ENCODE measurements around the gene GALNT6.

The GALNT6 gene

GRCh38 chr12:51419425-51420193 is 28.4 kb upstream of the GALNT6 start:
- TF ChIP-seq, protein P1, sequence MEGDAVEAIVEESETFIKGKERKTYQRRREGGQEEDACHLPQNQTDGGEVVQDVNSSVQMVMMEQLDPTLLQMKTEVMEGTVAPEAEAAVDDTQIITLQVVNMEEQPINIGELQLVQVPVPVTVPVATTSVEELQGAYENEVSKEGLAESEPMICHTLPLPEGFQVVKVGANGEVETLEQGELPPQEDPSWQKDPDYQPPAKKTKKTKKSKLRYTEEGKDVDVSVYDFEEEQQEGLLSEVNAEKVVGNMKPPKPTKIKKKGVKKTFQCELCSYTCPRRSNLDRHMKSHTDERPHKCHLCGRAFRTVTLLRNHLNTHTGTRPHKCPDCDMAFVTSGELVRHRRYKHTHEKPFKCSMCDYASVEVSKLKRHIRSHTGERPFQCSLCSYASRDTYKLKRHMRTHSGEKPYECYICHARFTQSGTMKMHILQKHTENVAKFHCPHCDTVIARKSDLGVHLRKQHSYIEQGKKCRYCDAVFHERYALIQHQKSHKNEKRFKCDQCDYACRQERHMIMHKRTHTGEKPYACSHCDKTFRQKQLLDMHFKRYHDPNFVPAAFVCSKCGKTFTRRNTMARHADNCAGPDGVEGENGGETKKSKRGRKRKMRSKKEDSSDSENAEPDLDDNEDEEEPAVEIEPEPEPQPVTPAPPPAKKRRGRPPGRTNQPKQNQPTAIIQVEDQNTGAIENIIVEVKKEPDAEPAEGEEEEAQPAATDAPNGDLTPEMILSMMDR (IDR thresholded peaks at IDR 0.05; ENCODE audit: extremely low read depth, insufficient read depth, missing control alignments) = no peak
- in situ Hi-C loops (cut with MboI; ENCODE audit: low pct_unique_long_range_greater_than_20kb, low sequenced_read_pairs, unreplicated experiment) = loop anchor here (5.0 kb wide), 1 partner anchor 108 kb away; no protein-coding TSS in a partner anchor
- no peak for DNase-seq (ENCODE audit: low spot score)

DNA sequence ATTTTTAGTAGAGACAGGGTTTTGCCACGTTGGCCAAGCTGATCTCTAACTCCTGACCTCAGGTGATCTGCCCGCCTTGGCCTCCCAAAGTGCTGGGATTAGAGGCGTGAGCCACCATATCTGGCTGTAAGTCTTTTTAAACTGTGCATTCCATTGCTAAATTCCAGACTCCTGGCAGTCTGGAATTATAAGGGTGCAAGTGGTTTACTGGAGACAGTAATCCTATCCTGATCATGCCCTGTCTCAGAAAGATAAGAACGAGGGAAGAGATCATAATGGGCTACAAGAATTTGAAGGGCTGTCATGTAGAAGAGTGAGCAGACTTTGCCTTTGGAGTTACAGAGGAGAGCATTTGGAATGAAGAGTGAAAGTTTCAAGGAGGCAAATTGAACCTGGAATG is 26.6 kb upstream of the GALNT6 start:
- no peak for DNase-seq (ENCODE audit: low spot score)
- TF ChIP-seq, protein P1 (IDR thresholded peaks at IDR 0.05; ENCODE audit: extremely low read depth, insufficient read depth, missing control alignments) = no peak
- in situ Hi-C loops (cut with MboI; ENCODE audit: low pct_unique_long_range_greater_than_20kb, low sequenced_read_pairs, unreplicated experiment) = no loop called here

GRCh38 chr12:51415931-51416330 is 24.7 kb upstream of the GALNT6 start:
- no peak for DNase-seq (ENCODE audit: low spot score)
- TF ChIP-seq, protein P1 (IDR thresholded peaks at IDR 0.05; ENCODE audit: extremely low read depth, insufficient read depth, missing control alignments) = no peak
- in situ Hi-C loops (cut with MboI; ENCODE audit: low pct_unique_long_range_greater_than_20kb, low sequenced_read_pairs, unreplicated experiment) = no loop called here

- in situ Hi-C loops (cut with MboI; ENCODE audit: low pct_unique_long_range_greater_than_20kb, low sequenced_read_pairs, unreplicated experiment) = no loop called here
- TF ChIP-seq, protein P1 (IDR thresholded peaks at IDR 0.05; ENCODE audit: extremely low read depth, insufficient read depth, missing control alignments) = no peak
- DNase-seq (ENCODE audit: low spot score) = no peak
These were observed 22.6 kb upstream of the GALNT6 start for GRCh38 chr12:51413791-51414190.

DNA sequence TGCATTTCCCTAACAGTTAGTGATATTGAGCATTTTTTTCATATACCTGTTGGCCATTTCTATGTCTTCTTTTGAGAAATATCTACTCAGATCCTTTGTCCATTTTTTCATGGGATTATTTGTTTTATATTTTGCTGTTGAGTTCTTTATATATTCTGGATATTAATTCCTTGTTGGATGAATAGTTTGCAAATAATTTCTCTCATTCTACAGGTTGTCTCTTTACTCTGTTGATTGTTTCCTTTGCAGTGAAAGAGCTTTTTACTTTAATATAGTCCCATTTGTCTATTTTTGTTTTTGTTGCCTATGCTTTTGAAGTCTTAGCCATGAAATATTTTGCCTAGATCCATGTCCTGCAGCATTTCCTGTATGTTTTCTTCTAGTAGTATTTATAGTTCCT is 21.9 kb upstream of the GALNT6 start:
- no peak for DNase-seq (ENCODE audit: low spot score)
- TF ChIP-seq, protein P1 (IDR thresholded peaks at IDR 0.05; ENCODE audit: extremely low read depth, insufficient read depth, missing control alignments) = no peak
- in situ Hi-C loops (cut with MboI; ENCODE audit: low pct_unique_long_range_greater_than_20kb, low sequenced_read_pairs, unreplicated experiment) = no loop called here

- in situ Hi-C loops (cut with MboI; ENCODE audit: low pct_unique_long_range_greater_than_20kb, low sequenced_read_pairs, unreplicated experiment) = no loop called here
- DNase-seq (ENCODE audit: low spot score) = no peak
- TF ChIP-seq, protein P1 (IDR thresholded peaks at IDR 0.05; ENCODE audit: extremely low read depth, insufficient read depth, missing control alignments) = no peak
These were observed 18.6 kb upstream of the GALNT6 start for GRCh38 chr12:51409846-51410245.
